CD14-positive monocyte (primary cell): ENCODE data around the gene FOXP1. TPM values are rescaled to one million over a fixed set of nuclear protein-coding genes. Genes with fewer than 3 reads are reported as not detected.

Experiments used
- DNase-seq, 3 donors: peaks; one replicate each; pipeline ENCODE4 v3.0.0-alpha.2; 2011 to 2022
- H2AFZ ChIP-seq: 2 replicates; pipeline ENCODE4 v1.6.0; 2012; ENCODE audit warnings: mild to moderate bottlenecking, low read depth, low read length, inconsistent platforms; ENCODE audit not compliant: insufficient read depth, poor library complexity, severe bottlenecking
- H3K27ac ChIP-seq, 2 donors: 1 replicate in 1 of 2; 2 replicates in 1 of 2; pipeline ENCODE4 v1.5.1; 2012 to 2013; ENCODE audit warnings: low read length in 2 of 2, control low read depth in 1 of 2, inconsistent platforms in 1 of 2, low read depth in 1 of 2, mild to moderate bottlenecking in 1 of 2
- H3K27me3 ChIP-seq, 2 donors: one replicate each; pipeline versions ENCODE4 v1.6.0 to v1.6.1; 2011 to 2013; ENCODE audit warnings: low read length in 2 of 2; ENCODE audit not compliant: control insufficient read depth in 2 of 2, insufficient read depth in 2 of 2
- H3K36me3 ChIP-seq, 2 donors: replicated peaks in 1 of 2; 1 replicate in 1 of 2; 2 replicates in 1 of 2; pipeline versions ENCODE4 v1.5.1 to v1.6.1; 2012 to 2013; ENCODE audit warnings: low read length in 2 of 2, control low read depth in 1 of 2, inconsistent platforms in 1 of 2, mild to moderate bottlenecking in 1 of 2; ENCODE audit not compliant: insufficient read depth in 2 of 2, control insufficient read depth in 1 of 2
- H3K4me1 ChIP-seq, 2 donors: 1 replicate in 1 of 2; 2 replicates in 1 of 2; pipeline versions ENCODE4 v1.5.1 to v1.6.1; 2012 to 2013; ENCODE audit warnings: low read length in 2 of 2, control low read depth in 1 of 2, inconsistent platforms in 1 of 2, mild to moderate bottlenecking in 1 of 2, moderate library complexity in 1 of 2; ENCODE audit not compliant: insufficient read depth in 2 of 2, control insufficient read depth in 1 of 2
- H3K4me2 ChIP-seq: replicated peaks from 2 replicates; pipeline ENCODE3; 2012; ENCODE audit warnings: low read length, moderate library complexity, mild to moderate bottlenecking; ENCODE audit not compliant: poor library complexity, severe bottlenecking; ENCODE audit errors: extremely low read depth
- H3K4me3 ChIP-seq, 3 experiments: fragments of 200-600 bp in 1 of 3; sonication (generic) in 1 of 3; replicated peaks in 1 of 3; 1 replicate in 2 of 3; 2 replicates in 1 of 3; pipeline ENCODE4 v1.5.1; 2011 to 2013; ENCODE audit warnings: low read length in 3 of 3, mild to moderate bottlenecking in 3 of 3, control low read depth in 2 of 3, low read depth in 2 of 3, inconsistent platforms in 1 of 3, moderate library complexity in 1 of 3
- H3K79me2 ChIP-seq: 2 replicates; pipeline ENCODE4 v1.6.0; 2012; ENCODE audit warnings: mild to moderate bottlenecking, control low read depth, inconsistent platforms, low read length, moderate library complexity; ENCODE audit not compliant: insufficient read depth
- H3K9ac ChIP-seq: 2 replicates; pipeline ENCODE4 v1.6.0; 2017; ENCODE audit warnings: low read length, mild to moderate bottlenecking; ENCODE audit not compliant: insufficient read depth, poor library complexity, severe bottlenecking
- H3K9me3 ChIP-seq, 2 donors: replicated peaks in 1 of 2; 1 replicate in 1 of 2; 2 replicates in 1 of 2; pipeline versions ENCODE4 v1.5.1 to v1.6.1; 2012 to 2013; ENCODE audit warnings: low read length in 2 of 2, control low read depth in 1 of 2; ENCODE audit not compliant: control insufficient read depth in 1 of 2, insufficient read depth in 1 of 2
- H4K20me1 ChIP-seq: 2 replicates; pipeline ENCODE4 v1.6.0; 2012; ENCODE audit warnings: mild to moderate bottlenecking, low read length, control low read depth, moderate library complexity; ENCODE audit not compliant: insufficient read depth
- H3K27ac Mint-ChIP-seq, 7 donors: one replicate each; pipeline ENCODE4 v1.8.0; 2020; ENCODE audit warnings: mild to moderate bottlenecking in 7 of 7, mixed read lengths in 7 of 7, moderate library complexity in 6 of 7, inconsistent platforms in 2 of 7
- H3K27me3 Mint-ChIP-seq, 3 donors: one replicate each; pipeline ENCODE4 v1.8.0; 2021 to 2022; ENCODE audit warnings: low read depth in 3 of 3, mild to moderate bottlenecking in 3 of 3, mixed read lengths in 3 of 3, moderate library complexity in 3 of 3, inconsistent platforms in 1 of 3
- H3K36me3 Mint-ChIP-seq, 2 donors: one replicate each; pipeline ENCODE4 v1.8.0; 2020; ENCODE audit warnings: mixed read lengths in 2 of 2, inconsistent platforms in 1 of 2, mild to moderate bottlenecking in 1 of 2
- H3K4me1 Mint-ChIP-seq: one replicate; pipeline ENCODE4 v1.8.0; 2020; ENCODE audit warnings: mild to moderate bottlenecking, mixed read lengths
- H3K4me3 Mint-ChIP-seq, 2 donors: one replicate each; pipeline ENCODE4 v1.8.0; 2020; ENCODE audit warnings: mild to moderate bottlenecking in 2 of 2, mixed read lengths in 2 of 2, moderate library complexity in 1 of 2
- H3K9me3 Mint-ChIP-seq, 7 donors: one replicate each; pipeline ENCODE4 v1.8.0; 2020 to 2022; ENCODE audit warnings: mixed read lengths in 7 of 7, mild to moderate bottlenecking in 6 of 7, moderate library complexity in 6 of 7, inconsistent platforms in 2 of 7
- WGBS: methylation state at CpG from one replicate; pipeline ENCODE4 v1.1.5; 2013; ENCODE audit warnings: missing lambda C conversion rate; ENCODE audit not compliant: insufficient coverage; 5-methylcytosine and 5-hydroxymethylcytosine counted together
- intact Hi-C, 2 donors: fragments of 100-400 bp; cut with micrococcal nuclease; formaldehyde crosslinking; loops; one replicate each; pipeline versions ENCODE4 v1.15.0 to v1.15.1; 2023
- polyA plus RNA-seq, 3 donors: library from polyadenylated mRNA; depleted of rRNA in 1 of 3; unstranded in 2 of 3; stranded (reverse) in 1 of 3; fragments of 300-500 nt in 2 of 3; fragments of >200 nt in 1 of 3; fragmentation: Illumina TruSeq in 2 of 3; gene quantifications; 1 replicate in 2 of 3; 2 replicates in 1 of 3; pipeline ENCODE4 v1.2.3, GENCODE V29; 2012 to 2021
- TF ChIP-seq, protein P1 (sequence below): fragments of 200-600 bp; IDR thresholded peaks from one replicate; pipeline ENCODE4 v1.8.0; 2022; ENCODE audit warnings: antibody characterized with exemption, mild to moderate bottlenecking

Gene FOXP1
- polyA plus RNA-seq, 3 donors = 25.7 to 42.6 (median 27.8) TPM

GRCh38 chr3:71061581-71061980, 521.9 kb downstream of the FOXP1 start:
- Histone ChIP-seq H3K36me3 (no peaks in the 10 kb centered on the region), H2AFZ (no peak overlapping the region), H3K27me3 (no peaks in the 10 kb centered on the region), H3K9ac (no peak overlapping the region), H4K20me1 (peaks cover 89% of the 10 kb centered on the region), H3K4me3 (no peak overlapping the region), H3K9me3 (no peaks in the 10 kb centered on the region), H3K27ac (no peak overlapping the region), H3K79me2 (peaks cover 78% of the 10 kb centered on the region), H3K4me2 (no peak overlapping the region), H3K4me1 (peaks cover 34 to 41% of the 10 kb centered on the region in 2 donors)
- H3K4me1 Mint-ChIP-seq = peaks cover 20% of the 10 kb centered on the region
- no peak overlapping the region for H3K4me3 Mint-ChIP-seq
- no peak for DNase-seq
- WGBS = 100% methylated on average over 1 of the region's 3 CpGs
- H3K27ac Mint-ChIP-seq = no peak overlapping the region
- intact Hi-C loops = loop anchor here (5.0 to 10.0 kb wide), 4 partner anchors 54 to 1977 kb away; partner anchors contain the start of genes ARL6IP5 (in 1 of the 2), FOXP1 (in 1 of the 2) and UBA3 (in 1 of the 2)
- H3K9me3 Mint-ChIP-seq = no peaks in the 10 kb centered on the region
- peaks cover 0 to 6% (median 4%) of the 10 kb centered on the region in 3 donors for H3K27me3 Mint-ChIP-seq
- H3K36me3 Mint-ChIP-seq = no peaks in the 10 kb centered on the region
- TF ChIP-seq, protein P1, sequence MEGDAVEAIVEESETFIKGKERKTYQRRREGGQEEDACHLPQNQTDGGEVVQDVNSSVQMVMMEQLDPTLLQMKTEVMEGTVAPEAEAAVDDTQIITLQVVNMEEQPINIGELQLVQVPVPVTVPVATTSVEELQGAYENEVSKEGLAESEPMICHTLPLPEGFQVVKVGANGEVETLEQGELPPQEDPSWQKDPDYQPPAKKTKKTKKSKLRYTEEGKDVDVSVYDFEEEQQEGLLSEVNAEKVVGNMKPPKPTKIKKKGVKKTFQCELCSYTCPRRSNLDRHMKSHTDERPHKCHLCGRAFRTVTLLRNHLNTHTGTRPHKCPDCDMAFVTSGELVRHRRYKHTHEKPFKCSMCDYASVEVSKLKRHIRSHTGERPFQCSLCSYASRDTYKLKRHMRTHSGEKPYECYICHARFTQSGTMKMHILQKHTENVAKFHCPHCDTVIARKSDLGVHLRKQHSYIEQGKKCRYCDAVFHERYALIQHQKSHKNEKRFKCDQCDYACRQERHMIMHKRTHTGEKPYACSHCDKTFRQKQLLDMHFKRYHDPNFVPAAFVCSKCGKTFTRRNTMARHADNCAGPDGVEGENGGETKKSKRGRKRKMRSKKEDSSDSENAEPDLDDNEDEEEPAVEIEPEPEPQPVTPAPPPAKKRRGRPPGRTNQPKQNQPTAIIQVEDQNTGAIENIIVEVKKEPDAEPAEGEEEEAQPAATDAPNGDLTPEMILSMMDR = no peak

DNA sequence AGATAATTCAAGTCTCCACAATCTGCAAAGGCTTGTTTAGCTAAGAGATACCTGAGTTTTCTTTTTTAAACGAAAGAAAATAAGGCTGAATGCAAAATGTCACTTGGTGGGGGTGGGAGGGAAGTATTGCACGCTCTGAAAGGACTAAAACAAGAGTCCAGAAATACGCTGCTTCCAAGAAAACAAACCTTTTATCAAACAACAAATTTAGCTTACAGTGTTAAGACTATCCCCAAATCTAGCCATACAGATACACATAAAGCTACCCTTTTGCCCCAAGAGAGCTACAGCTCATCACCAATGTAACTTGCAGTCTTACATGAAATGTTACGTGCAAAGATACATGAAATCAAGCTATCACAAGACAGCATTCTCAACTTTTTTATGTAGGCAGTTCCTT, 522.5 kb downstream of the FOXP1 start:
- Mint-ChIP-seq H3K27ac (no peak overlapping the region), H3K27me3 (peaks cover 0 to 4% (median 4%) of the 10 kb centered on the region in 3 donors), H3K36me3 (no peaks in the 10 kb centered on the region), H3K9me3 (no peaks in the 10 kb centered on the region), H3K4me3 (no peak overlapping the region), H3K4me1 (peaks cover 15% of the 10 kb centered on the region)
- H3K4me3 ChIP-seq = no peak overlapping the region
- H3K9ac ChIP-seq = no peak overlapping the region
- no peak overlapping the region for H3K4me2 ChIP-seq
- intact Hi-C loops = loop anchor here (5.0 to 10.0 kb wide), 4 partner anchors 54 to 1976 kb away; partner anchors contain the start of genes ARL6IP5 (in 1 of the 2), FOXP1 (in 1 of the 2) and UBA3 (in 1 of the 2)
- H3K4me1 ChIP-seq = peaks cover 29 to 35% of the 10 kb centered on the region in 2 donors
- no peaks in the 10 kb centered on the region for H3K27me3 ChIP-seq
- H3K9me3 ChIP-seq = no peaks in the 10 kb centered on the region
- TF ChIP-seq, protein P1 = no peak
- WGBS = no CpG with 5 or more reads among the region's 4 CpGs
- no peak for DNase-seq
- H3K36me3 ChIP-seq = no peaks in the 10 kb centered on the region
- no peak overlapping the region for H2AFZ ChIP-seq
- peaks cover 81% of the 10 kb centered on the region for H3K79me2 ChIP-seq
- H4K20me1 ChIP-seq = peaks cover 84% of the 10 kb centered on the region
- H3K27ac ChIP-seq = no peak overlapping the region
